ENCODE results near the gene PCNX4. TPM values are rescaled to one million over a fixed set of nuclear protein-coding genes. Genes with fewer than 3 reads are reported as not detected.
"Not testable (repeated sequence)": the region's sequence is repeated elsewhere in the genome, so short reads cannot be mapped to it uniquely, and the experiment has no call there.

The PCNX4 gene
- total RNA-seq = 43.0 and 45.6 TPM in 2 replicates

DNA sequence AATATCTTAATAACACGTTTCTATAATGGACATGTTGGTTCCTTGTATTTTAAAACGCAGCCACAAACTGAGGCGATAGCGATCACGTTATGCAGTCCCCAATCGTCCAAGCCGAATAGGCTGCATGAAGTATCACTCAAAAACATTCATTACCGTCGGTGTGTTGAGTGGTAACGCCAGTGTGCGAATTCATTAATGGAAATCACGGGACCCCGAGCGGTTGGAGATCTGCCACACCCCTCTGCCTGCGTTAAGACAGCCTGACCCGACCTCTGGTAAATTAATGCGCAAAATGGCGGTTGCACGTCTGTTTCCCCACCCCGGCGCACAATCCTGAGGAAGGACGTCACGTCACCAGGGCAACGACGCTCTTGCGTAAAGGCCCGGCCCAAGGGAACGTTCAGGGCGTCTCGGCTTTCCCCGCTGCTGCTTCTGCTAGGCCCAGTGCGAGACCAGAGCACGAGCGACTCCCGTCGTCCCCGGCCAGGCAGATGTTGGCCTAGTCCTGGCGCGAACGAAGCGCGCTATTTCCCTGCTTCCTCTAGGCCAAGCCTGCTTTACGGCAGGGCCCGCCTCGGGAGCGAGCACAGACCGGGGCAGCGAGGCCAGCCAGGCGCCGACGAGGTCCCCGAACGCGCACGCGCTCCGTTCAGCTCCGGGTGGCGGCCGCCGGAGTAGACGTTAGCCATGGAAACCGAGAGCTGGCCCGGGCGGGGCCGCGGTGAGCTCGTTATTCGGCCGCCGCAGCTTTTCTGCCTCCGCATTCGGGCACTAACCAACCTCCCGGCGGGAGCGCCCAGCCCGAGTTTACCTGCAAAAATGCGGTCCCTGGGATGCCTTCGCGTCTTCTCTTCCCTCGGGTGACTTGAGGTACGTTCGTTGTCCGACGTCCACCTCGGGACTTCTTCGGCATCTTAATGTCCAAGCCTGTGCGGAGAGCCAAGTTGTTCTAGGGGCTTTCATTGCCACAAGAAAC is at the start of gene PCNX4:
TSS of gene PCNX4 (plus strand) at position 374 of the 976 bp plus-strand sequence. CDS start 15,716 bp downstream, outside the sequence.
- intact Hi-C loops (cut with micrococcal nuclease) = loop anchor here (1.0 to 10.0 kb wide), 11 partner anchors 27 to 1605 kb away; partner anchors contain the start of genes DACT1, HIF1A, JKAMP and L3HYPDH

DNA sequence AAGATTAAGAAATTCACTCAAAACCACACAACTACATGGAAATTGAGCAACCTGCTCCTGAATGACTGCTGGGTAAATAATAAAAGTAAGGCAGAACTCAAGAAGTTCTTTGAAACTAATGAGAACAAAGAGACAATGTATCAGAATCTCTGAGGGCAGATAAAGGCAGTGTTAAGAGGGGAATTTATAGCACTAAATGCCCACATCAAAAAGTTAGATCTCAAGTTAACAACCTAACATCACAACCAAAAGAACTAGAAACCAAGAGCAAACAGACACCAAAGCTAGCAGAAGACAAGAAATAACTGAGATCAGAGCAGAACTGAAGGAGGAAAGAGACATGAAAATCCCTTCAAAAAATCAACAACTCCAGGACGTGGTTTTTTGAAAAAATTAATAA is 43.7 kb upstream of the PCNX4 start:
- intact Hi-C loops (cut with micrococcal nuclease) = not testable (repeated sequence)

DNA sequence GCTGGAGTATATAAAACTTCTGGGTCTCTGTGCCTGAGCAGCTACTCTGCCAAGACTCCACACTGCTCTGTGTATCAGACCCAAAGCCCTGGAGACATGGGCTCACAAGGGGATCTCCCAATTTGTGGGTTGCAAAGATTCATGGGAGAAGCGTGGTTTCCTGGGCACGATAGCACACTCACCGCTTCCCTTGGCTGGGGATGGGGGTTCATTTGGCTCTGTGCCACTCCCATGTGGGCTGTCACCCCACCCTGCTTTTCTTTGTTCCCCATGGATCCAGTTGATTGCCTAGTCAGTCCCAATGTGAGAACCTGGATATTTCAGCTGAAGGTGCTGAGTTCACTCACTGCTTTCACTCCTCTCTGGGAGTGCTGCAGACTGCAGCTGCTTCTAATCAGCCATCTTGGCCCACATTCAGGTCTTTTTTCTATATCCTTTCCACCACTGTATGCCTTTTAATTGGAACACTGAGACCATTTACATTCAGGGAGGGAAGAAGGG is 40.0 kb upstream of the PCNX4 start:
- intact Hi-C loops (cut with micrococcal nuclease) = no loop called here

DNA sequence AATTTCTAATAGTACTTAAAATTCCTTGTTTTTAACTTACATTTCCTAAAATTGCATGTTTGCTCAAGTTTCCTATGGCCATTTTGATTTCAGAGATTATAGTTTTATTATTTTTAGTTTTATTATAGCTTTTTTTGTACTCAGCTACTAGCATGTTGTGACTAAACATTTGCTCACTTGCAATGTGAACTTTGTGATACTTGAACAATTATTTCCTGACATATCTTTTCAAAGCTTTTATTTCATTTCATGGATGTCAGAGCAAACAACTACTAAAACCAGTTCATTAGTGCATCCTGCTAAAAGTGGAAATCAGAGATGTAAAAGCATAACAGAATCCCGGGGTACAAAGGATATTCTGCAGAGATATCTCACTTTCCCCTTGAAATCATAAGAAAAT is 33.6 kb upstream of the PCNX4 start:
- intact Hi-C loops (cut with micrococcal nuclease) = no loop called here

DNA sequence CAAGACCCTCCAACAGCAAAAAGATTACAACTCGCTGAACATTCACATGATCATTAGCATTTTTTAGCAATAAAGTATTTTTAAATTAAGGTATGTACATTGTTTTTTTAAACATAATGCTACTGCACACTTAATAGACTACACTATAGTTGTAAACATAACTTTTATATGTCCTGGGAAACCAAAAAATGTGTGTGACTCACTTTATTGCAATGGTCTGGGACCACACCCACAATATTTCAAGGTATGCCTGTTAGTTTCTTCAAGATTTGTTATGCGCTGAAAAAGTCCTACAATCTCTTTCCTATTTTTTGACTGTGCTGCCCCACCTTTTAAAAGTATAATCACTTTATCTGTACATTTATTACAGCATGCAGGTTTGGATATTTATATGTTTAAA is 30.4 kb upstream of the PCNX4 start:
- intact Hi-C loops (cut with micrococcal nuclease) = loop anchor here (5.0 kb wide), 2 partner anchors 94 to 501 kb away; no protein-coding TSS in a partner anchor

DNA sequence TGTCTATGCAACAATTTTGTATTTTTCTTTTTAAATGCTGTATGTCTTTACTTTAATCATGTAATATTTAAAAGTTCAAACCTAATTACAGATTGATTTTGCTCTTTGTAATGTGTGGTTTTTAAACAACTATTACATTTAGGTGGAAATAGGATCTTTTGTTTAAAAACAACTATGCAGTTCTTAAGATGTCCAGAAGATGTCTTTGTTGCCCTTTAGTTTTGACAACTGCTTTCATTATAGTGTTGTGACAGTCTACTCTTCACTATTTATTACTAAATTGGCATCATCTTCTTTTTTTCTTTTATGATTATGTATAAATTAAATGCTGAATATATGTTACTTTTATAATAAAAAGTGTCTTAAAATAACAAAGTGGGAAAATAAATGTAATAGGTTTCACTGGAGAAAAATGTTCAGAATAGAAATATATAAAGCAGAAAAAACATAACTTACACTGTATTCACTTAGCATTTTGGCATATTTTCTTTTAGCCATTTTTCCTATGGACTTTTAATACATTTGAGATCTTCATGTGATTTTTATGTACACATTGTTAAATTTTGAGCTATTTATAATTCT is 27.1 kb upstream of the PCNX4 start:
- intact Hi-C loops (cut with micrococcal nuclease) = loop anchor here (1.0 to 5.0 kb wide), 4 partner anchors 26 to 498 kb away; partner anchors contain the start of gene PCNX4

DNA sequence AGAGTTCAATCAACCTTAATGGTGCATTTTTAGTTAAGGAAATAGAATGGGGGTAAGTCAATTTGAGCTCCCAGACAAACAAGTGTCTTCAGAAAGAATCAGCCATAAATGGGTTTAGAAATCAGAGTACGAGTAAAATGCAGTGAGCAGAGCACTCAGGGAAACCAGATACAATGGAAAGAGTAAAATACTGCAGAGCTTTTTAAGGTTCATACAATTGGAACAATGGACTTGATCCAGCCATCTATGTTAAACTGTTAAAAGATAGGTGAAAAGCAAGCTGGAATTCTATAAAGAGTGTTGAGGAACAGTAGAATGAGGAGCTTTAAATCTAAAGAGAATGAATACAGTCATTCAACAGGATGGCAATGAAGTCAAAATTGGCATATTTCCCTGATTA is 23.8 kb upstream of the PCNX4 start:
- intact Hi-C loops (cut with micrococcal nuclease) = no loop called here

DNA sequence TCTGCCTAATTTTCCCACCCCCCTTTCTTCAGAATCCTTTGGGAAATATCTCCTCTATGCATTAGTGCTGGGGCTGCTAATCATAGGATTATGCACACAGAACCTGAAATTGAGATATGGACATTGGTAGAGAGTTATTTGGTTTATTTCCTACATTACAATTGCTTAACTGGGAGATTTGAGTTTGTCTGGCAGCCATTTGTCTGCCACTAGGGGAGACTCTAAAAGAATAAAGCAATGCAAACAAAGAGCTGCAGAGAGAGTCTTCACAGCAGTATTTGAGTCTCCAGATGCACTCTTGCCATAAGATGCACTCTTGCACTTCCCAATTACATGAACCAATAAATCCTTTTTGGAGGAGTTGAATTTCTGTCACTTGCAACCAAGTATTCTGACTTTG is 12.0 kb upstream of the PCNX4 start:
- intact Hi-C loops (cut with micrococcal nuclease) = no loop called here

DNA sequence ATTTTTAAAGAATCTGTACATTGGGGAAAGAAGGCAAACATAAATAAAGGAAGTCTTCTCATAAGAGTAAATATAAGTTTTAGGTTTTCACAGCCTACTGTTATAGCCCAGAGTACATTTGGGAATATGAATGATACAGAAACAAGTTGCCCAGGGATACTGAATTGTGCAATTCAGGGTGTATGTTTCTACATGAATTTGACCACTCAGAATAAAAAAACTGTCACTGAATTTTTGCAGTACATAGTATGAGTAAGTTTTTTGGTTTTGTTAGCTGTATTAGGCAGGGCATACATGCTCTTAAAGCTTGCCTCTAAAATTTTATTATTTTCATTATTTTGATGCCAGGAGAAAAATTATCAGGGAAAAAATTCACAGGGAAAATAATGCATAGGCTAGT is 6.6 kb upstream of the PCNX4 start:
- intact Hi-C loops (cut with micrococcal nuclease) = no loop called here

DNA sequence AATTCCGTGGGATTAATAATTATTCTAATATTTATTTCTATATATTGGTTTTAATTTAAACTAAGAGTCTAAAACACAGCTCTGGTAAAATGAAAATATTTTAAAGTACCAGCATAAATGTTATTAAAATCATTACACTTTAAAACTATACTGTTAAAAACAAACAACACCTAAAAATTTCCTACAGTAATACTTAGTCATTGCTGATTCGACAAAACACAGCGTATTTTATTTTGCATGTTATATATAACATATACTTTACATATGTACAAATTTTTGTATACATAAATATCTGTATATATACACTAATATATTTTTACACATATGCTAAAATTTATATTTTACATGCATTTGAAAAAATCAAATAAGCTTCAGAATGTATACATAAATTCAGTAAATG is 6.0 kb upstream of the PCNX4 start:
- intact Hi-C loops (cut with micrococcal nuclease) = no loop called here

DNA sequence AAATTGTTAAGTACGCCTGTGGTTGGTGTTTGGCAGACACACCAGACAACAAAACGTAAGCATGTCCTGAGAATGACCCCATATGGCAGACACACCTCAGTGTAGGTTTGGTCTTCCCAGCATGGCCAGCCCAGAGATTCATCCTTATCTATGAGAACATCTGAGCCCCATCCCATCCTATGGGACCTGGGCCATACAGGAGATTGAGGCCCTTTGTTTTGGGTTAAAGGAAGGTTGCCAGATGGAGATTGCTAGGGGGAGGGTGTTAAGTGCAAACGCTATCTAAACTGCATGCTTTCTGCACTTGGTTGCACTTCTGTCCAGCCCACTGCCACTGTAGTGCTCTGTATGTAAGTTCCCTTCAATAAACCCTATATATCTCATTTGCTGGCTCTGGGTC is 4.1 kb upstream of the PCNX4 start:
- intact Hi-C loops (cut with micrococcal nuclease) = no loop called here

DNA sequence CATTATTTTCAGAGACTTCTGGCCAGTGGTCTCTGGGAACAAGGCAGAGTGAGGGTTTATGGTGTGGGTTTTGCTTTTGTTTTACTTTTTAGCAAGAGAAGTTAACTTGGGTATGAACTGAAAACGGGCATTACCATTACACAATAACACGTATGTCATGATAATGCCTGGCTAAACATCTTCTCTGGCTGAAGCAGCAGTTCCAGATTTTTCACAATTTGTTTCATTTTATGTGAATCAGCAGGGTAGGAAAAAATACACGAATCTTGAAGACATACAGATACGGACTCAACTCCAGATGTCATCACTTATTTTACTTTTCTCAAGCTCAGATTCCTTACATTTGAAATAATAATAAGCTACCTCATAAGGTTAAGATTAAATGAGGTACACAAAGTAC is 2.5 kb upstream of the PCNX4 start:
- intact Hi-C loops (cut with micrococcal nuclease) = no loop called here

DNA sequence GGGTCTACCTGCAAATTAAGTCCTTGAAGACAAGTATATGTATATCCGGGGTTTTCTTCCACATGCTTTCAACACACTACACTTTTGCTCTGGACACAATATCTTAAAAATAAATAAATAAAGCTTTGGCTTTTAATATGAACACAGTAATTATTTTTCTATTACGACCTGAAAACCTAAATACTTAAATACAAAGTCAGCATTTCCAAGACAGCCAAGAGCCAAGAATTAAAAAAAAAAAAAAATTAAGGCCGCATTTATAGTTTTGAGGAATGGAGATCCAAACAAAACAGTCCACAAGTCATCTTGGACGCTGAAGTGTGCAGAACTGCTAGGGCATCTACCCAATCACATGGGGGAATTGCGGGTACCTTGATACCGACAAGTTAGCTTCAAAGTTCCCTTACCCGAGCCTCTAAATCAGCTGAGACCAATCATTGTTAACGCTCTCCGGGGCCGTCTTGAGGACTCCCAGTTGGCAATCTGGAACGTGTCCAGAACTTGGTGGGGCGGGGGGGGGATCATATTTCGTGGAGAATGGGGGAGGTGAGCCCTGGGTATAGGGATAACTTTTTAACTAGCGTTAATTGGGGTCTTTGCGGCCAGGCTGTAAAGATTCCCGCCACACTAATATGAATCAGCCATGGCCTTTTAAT is 731 bp upstream of the PCNX4 start:
- intact Hi-C loops (cut with micrococcal nuclease) = loop anchor here (1.0 to 10.0 kb wide), 9 partner anchors 26 to 1606 kb away; partner anchors contain the start of genes DACT1, HIF1A, JKAMP and L3HYPDH

DNA sequence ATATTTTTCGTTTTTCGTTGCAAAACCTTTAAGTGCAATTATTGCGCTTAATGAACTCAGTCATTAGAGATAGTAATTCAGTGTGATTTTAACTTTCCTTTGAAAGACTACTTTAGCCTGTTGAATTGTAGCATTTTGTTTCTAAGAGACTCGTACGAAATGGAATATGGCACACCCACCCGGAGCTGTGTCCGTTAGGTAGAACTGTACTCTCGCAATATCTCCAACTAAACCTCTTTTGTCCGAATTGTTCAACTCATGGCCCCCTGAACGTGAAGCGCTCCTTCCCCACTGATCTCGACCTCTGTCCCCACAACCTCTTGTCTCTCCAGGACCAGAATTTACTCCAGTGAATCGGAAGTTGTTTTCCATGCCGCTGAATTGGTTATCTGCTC is 800 bp downstream of the PCNX4 start:
- intact Hi-C loops (cut with micrococcal nuclease) = loop anchor here (1.0 to 10.0 kb wide), 6 partner anchors 59 to 1605 kb away; partner anchors contain the start of genes DACT1 and HIF1A

DNA sequence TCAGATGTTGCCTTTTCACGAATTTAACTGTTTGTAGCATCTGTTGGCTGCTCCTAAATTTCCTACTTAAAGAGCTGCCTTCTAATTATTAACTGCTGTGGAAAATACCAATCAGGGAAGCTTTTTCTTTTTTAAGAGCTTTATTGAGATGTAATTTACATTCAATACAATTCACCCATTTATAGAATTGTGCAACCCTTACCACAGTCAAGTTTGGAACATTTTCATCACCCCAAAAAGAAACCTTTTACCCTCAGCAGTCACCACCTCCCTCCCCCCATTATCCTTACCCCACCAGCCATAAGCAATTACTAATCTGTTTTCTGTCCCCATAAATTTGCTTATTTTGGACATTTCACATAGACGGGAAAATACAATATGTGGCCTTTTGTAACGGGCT is 1.4 kb downstream of the PCNX4 start:
- intact Hi-C loops (cut with micrococcal nuclease) = loop anchor here (2.0 to 10.0 kb wide), 5 partner anchors 126 to 1604 kb away; partner anchors contain the start of genes DACT1 and HIF1A

DNA sequence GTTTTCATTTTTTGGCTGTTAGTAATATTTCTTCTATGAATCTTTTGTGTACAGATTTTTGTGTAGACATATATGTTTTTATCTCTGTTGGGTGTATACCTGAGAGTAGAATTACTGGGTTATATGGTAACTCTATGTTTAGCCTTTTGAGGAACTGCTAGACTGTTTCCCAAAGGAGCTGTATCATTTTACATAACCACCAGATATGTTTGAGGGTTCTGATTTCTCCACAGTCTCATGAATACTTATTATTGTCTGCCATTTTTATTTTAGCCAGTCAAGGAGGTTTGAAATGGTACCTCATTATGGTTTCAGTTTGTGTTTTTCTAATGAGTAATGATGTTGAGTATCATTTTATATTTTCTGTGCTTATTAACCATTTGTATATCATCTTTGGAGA is 1.9 kb downstream of the PCNX4 start:
- intact Hi-C loops (cut with micrococcal nuclease) = loop anchor here (2.0 to 10.0 kb wide), 5 partner anchors 126 to 1604 kb away; partner anchors contain the start of genes DACT1 and HIF1A

DNA sequence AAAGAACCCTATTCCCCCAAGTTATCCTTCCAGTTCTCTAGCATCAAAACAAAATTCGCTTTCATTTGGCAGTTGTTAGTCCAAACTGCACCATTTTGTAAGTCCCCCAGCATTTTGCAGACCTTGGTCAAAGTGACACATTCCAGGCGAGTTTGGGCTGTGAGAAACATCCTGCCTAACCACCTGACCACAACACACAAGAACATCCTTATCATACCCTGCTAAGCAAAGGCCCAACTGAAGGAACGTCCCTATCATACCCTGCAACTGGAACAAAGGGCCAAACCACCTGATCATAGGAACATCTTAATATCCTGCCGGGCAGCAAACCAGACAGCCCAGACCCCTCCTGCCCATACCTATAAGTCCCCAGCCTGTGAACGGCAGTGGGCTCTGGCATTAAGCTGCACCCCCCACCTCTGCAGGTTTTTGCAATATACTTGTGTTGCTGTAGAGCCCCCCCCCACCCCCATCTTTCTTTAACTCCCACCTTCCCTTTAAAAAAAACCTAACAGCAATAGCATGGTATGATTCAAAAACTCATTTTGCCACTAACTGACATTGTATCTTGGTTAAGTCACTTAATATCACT is 2.7 kb downstream of the PCNX4 start:
- intact Hi-C loops (cut with micrococcal nuclease) = loop anchor here (5.0 to 10.0 kb wide), 4 partner anchors 127 to 1603 kb away; partner anchors contain the start of genes DACT1 and HIF1A

DNA sequence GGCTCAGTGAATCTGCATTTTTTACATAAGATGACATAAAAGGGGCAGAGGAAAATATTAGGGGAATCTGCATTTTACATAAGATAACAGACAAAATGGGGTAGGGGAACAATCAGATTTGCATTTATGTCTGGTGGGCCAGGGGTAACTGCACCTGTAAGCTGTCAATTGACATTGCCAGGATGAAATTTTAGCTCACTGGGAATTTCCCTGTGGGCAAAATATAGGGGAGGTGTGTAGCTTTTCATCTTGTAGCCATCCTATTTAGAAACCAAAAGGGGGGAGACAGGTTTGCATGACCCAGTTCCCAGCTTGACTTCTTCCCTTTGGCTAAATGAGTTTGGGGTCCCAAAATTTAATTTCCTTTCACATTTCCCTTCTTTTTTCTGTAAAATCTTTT is 3.5 kb downstream of the PCNX4 start:
- intact Hi-C loops (cut with micrococcal nuclease) = loop anchor here (10.0 kb wide), 1 partner anchor 660 kb away; no protein-coding TSS in a partner anchor

DNA sequence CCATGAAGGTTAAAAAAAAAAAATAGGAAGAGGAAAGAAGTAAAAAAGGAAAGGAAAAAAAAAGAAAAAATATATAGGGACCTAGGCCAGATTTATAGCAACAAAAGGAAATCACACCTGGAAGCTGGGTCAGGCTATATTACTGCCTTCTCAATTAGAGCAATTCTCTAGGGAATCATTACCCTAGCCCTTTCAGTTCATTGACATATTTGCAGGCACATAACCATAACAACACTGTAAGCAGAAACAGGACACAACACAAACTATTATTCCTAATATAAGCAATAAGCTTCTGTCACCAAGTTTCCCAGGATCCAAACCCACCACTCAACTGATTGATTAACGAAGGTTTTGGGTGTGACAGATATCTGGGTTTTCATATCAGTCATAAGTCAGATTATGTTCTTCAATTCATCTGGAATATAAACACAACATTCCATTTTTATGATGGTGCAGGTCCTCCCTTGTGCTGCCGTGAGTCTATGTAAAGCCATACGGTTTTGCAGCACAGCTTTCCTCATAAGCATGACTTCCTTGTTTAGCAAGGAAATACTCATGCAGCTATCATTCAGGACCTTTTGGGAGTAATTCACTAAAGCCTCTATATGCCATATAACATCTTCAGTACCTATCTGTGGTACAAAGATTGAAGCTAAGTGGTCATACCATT is 4.2 kb downstream of the PCNX4 start:
- intact Hi-C loops (cut with micrococcal nuclease) = loop anchor here (10.0 kb wide), 1 partner anchor 659 kb away; no protein-coding TSS in a partner anchor

DNA sequence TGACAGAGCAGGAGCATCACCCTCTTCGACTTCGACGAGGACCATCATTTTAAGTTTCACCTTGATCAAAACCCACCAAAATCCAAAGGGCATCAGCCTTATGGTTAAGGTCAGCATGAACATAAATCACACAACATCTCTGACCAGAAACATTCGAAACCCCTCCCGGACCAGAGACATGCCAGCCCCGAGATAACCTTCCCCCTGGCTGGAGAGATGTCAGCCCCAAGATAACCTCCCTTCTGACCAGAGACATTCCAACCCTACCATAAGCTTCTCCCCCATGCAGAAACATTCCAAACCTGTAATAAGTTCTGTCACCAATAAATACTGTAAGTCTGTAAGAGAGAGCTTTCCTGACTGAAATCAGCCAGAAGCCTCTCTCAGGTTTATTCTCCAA is 6.3 kb downstream of the PCNX4 start:
- intact Hi-C loops (cut with micrococcal nuclease) = loop anchor here (10.0 kb wide), 1 partner anchor 657 kb away; no protein-coding TSS in a partner anchor
